Fibroblast of the conjunctiva (primary cell): ENCODE measurements around the gene TNP1.

Source experiments
- DNase-seq: peaks from one replicate; pipeline ENCODE4 v3.0.0-alpha.2; 2010; ENCODE audit warnings: low read depth

The TNP1 gene

GRCh38 chr2:216873573-216873972, 13.7 kb upstream of the TNP1 start:
- DNase-seq = no peak

DNA sequence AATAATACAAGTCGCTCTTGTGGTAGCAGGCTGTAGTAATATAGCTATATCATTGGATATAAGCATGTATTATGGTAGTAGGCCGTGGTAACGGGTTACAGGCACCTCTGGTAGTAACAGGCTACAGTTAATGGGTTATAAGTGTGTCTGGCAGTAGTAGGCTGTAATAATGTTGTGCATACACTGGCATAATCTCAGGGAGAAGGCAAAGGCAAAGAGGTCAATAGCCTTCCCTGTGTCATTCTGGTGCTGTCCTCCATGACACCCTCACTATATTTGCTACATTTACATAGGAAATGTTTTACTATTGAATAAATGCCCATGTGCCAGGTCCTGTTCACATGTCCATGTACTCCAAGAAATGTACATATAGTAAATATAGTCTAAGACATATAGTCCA, 12.8 kb upstream of the TNP1 start:
- DNase-seq = no peak

DNA sequence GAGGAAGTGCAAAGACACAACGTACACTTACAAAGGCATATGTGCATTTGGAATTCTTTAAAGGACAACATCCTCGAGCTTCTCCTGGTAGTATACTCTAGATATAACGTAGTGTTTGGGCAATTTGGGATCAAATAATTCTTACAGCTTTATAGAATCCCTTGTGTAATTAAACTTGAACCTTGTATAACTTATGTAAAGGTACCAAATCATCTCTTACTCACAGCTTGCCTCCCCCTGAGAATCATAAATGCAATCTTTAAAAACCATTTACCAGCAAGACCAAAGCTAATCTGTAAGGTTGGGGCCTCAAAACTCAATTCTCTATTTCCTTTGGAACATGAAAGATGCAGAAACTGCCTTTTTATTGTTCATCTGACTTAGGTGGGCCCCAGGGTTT, 12.2 kb upstream of the TNP1 start:
- DNase-seq = no peak

DNA sequence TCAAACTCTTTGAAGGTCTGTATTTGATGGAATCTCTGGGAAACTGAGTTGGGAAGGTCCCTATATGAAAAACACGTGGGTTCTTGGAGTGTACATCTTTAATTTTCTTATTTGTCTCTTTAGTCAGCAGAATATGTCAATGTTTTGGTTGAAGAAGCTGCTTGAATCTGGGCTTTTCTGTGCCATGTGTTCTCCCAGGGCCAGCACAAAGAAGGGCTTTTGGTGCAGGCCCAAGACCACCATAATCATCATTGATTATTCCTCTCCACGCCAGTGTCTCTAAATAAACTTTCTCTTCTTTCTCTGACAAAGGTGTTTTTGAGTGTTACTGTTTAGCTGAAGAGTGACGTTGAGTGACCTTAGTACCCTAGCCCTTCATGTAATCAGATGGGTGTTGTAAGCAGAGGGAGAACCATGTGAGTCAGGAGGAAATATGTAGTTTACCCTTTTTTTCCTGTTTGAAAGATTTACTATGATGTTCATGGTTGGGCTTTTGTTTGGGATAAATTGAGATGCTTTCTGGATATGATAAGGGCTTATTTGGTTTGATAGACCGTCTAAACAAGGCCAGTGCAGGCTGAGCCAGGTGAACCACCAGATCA, 11.6 kb upstream of the TNP1 start:
- DNase-seq = no peak

GRCh38 chr2:216870508-216871332, 10.9 kb upstream of the TNP1 start:
- no peak for DNase-seq

GRCh38 chr2:216866515-216867095, 6.7 kb upstream of the TNP1 start:
- DNase-seq = no peak

- no peak for DNase-seq
These were observed 5.8 kb upstream of the TNP1 start for GRCh38 chr2:216865658-216866057.

DNA sequence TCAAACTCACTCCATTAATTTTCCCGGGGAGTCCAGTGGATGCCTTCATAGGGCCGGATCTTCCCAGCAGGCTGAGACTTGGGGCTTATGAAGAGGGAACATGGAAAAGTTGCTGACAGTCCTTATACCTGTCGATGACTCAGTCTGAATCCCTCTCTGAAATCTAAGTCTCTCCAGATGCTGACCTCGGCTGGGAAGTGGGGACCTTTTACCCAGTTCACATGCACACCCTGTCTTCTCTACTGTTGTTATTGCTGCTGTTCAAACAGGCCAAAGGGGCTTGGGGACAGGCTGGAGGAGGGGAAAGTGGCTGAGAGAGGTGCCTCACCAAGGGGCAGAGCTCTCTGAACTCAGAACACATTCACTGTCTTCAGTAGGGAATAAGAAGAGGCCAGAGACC, 4.1 kb upstream of the TNP1 start:
- DNase-seq = no peak

DNA sequence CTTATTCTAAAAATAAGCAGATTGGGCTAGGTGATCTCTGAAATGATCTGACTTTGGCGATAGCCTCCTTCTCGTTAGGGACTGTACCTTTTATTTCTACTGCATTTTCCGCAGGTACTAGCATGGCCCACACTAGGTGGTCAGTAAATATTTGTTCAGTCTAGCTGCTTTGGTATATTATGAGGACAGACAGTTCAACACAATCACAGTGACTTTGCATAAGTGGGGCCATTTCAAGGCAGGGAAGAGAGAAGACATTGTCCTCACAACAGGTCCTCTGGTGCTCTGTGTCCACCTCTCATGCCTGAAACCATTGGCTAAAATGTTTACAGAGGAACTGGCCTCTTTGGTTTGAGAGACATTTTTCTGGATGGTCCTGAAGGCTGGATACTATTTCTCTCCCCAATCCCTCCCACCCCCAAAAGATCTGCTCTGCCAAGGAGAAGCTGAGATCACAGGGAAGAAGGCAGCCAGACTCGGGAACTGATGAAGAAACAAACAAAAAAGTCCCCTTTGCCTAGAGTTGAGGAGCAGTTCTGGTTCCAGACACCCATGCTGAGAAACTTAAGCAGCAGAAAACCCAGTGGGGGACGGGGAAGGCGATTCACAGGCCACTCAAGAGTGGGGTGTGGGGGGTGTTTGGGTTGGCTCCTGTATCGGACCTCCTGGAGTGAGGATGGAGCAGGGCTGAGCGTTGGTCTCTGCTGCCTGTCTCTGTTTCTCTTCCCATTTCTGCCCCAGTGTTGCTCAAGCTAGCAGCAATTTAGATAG, 2.9 kb upstream of the TNP1 start:
- DNase-seq = no peak

DNA sequence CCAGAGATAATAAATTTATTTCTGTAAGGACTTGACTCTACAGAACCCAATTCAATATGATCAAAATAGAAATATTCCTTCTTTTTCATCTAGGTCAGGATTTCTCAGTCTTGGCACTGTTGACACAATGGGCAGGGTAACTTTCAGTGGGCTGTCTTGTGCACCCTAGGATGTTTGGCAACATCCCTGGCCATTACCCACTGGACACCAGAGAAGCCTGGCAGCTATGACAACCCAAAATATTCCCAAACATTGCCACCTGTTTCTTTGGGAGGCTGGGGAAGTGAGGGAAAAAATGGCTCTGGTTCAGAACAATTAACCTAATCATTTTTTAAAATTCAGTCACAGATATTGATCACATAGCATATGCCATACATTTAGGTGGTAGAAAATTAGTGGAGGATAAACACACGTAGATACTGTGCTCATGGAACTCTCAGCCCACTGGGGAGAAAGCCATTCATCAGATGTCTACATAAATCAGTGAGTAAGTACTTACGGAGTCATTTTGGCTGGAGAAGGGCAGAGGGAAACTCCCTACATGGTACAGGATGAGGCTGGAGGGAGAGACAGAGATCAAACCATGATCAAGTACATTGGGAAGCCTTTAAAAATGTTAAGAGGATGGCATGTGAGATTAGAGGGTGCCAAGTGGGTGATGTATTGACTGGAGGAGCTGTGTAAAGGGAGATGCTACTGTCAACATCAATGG, 718 bp upstream of the TNP1 start:
- no peak for DNase-seq

DNA sequence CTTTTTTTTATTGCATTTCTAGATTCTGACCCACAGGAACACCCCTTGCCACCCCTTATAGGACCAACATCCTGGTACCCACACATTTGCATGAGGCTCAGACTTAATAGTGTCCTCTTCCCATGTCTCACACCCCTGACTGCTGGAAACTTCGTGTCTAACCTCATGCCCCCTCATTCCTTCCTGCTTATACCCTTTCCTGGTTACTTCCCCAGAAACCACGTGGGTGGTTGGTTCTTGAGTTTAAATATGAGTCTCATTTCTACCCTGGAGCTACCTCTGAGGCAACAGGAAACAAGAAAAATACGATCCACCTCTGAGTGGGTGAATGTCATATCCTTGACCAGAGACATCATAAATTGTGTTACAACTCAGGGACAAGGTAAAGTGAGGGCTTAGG, 1.6 kb downstream of the TNP1 start:
- no peak for DNase-seq

DNA sequence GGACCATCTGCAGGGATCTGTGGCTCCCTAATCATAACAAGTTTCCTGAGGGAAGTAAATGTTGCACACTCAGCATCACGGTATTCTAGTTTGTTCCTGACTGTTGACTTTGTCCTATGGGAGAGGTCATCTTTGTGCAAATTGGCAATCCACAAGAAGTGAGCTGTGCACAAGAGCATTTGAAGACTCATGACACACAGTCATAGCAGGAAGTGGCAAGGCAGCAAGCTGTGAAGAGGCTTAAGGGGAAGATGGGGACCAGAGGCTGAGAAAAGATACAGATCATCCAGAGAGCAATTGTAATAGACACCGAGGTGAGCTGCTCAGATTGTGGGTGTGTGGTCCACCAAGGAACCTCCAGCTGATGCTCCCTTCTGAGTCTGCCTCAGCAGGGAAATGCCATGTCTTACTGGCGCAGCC, 2.7 kb downstream of the TNP1 start:
- DNase-seq = no peak

DNA sequence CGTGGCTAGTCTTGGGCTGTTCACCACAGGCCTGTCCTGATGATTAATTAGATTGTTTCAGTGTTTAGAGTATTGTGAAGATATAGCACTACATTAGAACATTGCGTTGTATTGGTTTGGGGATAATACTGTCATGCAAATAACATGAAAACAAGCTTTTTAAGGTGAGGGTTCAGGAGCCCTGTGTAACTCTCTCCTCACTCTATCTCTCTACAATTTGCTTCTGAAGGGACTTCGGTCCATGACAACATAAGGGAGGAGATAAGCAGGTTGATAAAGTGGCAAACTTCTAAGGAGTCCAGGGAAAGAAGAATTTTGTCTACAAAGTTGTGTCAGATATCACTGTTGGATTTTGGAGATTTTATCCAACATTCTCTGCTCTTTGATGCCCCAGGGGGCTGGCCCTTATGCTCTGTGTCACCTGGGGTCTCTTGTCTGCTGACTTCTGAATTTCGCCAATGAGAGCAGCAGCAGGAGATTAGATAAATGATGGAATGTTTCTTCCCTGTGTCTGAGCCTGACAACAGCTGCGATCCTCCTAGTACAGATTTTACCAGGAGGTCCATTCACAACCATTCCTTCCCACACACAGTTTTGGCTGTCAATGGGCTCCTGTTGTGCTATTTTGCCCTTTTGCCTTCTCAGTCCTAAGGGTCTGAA, 3.3 kb downstream of the TNP1 start:
- DNase-seq = no peak

DNA sequence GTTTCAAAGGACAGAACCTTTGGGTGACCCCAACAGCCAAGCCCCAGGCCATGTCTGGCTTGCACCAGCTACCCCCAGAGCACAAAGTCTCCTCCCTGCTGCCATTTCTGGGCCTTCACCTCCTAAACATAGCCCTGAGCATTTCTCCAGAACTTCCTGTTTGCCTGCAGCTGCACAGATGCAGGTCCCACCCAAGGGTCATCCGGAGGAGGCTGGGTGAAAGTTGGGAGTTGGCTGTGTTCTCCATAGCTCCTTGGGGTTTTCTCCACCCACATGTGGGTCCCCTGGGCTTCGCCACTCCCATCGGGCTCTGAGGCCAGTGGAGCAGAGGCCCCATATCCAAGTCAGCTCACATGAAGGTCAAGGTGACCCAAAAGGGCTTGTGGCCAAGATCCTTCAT, 4.3 kb downstream of the TNP1 start:
- DNase-seq = no peak

GRCh38 chr2:216855079-216855478, 4.8 kb downstream of the TNP1 start:
- DNase-seq = no peak

GRCh38 chr2:216851486-216852090, 8.3 kb downstream of the TNP1 start:
- no peak for DNase-seq

GRCh38 chr2:216850665-216851322, 9.1 kb downstream of the TNP1 start:
- no peak for DNase-seq

DNA sequence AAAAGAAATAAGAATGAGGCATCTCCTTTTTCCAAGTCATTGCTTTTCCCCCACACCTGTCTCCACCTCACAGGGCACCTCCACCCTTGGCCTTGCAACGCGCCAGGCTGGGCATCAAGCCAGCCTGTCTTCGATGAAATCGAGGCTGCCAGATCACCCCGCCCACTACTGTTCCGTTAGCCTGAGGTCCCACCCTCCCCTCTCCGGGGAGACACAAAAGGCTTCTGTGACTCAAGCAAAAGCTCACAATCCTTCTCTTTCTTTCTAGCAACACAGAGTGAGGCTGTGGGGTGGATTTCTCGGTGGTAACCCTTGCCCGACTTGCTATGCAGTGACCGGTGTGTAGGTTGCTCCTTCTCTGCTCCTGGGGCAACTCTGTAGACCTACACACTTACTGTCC, 9.9 kb downstream of the TNP1 start:
- DNase-seq = no peak

DNA sequence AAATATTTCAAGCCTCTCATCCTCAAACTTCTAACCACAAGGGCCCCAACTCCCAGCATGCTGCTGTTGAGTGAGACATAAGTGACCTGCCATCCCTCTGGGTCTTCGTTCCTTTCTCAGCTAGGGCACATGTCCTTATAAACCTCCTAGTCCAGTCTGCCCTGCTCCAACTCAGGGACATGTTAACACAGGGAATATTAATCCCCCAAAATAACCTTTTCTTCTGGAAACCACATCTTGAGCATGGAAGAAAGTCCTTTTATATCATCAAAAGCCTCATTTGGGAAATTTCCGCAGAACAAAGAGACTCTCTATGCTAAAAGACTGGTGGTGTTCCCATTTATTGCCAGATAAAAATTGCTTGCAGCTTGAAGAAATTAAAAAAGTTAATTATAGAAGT, 14.4 kb downstream of the TNP1 start:
- no peak for DNase-seq

DNA sequence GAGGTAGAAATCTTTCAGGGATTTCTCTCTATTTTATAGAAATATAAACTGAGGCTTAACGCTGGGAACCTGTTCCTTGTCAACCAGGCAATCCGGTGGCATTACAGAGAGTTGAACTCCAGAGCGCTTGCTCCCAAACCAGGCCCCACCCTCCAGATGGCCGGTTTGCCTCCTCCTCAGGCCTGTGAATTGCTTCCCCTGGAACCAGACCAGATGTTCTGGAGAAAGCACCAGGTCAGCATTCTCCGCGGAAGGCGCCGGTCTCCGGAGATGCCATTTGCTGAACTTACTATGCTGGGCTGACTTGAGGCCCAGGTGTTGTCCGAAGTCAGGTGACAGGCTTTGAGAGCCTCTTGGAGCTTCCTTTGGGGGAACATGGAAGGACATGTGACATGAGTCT, 17.2 kb downstream of the TNP1 start:
- DNase-seq = no peak

DNA sequence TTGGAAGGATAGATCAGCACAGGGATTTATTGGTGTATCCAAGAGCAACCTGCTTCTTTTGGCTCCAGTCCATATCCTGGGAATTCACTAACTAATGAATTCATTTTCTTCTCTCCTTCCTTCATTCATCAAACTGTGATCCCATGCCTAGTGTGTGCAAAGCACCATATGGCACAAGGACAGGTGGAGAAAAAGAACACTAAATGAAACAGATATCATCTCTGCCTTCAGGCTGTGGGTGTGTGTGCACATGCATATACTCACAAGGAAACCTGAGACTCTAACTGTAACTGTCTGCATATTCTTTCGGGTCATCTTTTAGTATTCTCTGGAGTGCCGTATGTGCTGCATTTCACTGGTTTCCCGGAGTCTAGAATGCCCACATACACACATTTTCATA, 20.2 kb downstream of the TNP1 start:
- DNase-seq = no peak
